Measurements from ENCODE around the gene FKBP6. TPM values are rescaled to one million over a fixed set of nuclear protein-coding genes. Genes with fewer than 3 reads are reported as not detected.
A peak's percentile ranks its signal among the peaks of the same experiment; 100 is the strongest.
"Not testable (repeated sequence)": the region's sequence is repeated elsewhere in the genome, so short reads cannot be mapped to it uniquely, and the experiment has no call there.

FKBP6 gene
- total and polyA plus RNA-seq, 10 donors = 0.15 to 0.51 (median 0.24) TPM; not detected in 7

GRCh38 chr7:73324081-73324845 is 3.7 kb upstream of the FKBP6 start:
- intact Hi-C loops (cut with DNase I; ENCODE audit: low total_unique reads); H3K9me3 ChIP-seq; H3K36me3 ChIP-seq; H3K27me3 ChIP-seq (replicated peaks in 1 of 7): not testable (repeated sequence)
- peak; percentile 85 for DNase-seq
- TF ChIP-seq, protein P1, sequence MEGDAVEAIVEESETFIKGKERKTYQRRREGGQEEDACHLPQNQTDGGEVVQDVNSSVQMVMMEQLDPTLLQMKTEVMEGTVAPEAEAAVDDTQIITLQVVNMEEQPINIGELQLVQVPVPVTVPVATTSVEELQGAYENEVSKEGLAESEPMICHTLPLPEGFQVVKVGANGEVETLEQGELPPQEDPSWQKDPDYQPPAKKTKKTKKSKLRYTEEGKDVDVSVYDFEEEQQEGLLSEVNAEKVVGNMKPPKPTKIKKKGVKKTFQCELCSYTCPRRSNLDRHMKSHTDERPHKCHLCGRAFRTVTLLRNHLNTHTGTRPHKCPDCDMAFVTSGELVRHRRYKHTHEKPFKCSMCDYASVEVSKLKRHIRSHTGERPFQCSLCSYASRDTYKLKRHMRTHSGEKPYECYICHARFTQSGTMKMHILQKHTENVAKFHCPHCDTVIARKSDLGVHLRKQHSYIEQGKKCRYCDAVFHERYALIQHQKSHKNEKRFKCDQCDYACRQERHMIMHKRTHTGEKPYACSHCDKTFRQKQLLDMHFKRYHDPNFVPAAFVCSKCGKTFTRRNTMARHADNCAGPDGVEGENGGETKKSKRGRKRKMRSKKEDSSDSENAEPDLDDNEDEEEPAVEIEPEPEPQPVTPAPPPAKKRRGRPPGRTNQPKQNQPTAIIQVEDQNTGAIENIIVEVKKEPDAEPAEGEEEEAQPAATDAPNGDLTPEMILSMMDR (IDR thresholded peaks at IDR 0.05 in 8 of 11, conservative IDR thresholded peaks at IDR 0.05 in 3 of 11) = peak in 10 of 11 experiments; percentile 22 to 65 (median 54)
- TF ChIP-seq POLR2AphosphoS5 (IDR thresholded peaks at IDR 0.05) = peak in 1 of 3 donors; percentile 34
- peak overlapping the region in 3 of 8 donors; percentile 8 to 79 (median 47) for H3K27ac ChIP-seq
- H3K4me1 ChIP-seq = peaks cover 0 to 14% (median 12%) of the 10 kb centered on the region in 6 donors
- peak overlapping the region in 5 of 8 donors; percentile 13 to 62 (median 30) for H3K4me3 ChIP-seq
- 12 to 15% (median 13%) methylated on average over 28 to 31 of the region's 31 CpGs for WGBS, 5 donors

GRCh38 chr7:73325424-73325823 is 2.5 kb upstream of the FKBP6 start:
- 81 to 97% (median 89%) methylated on average over 5 to 6 of the region's 6 CpGs for WGBS, 5 donors
- H3K36me3 ChIP-seq; H3K4me3 ChIP-seq; intact Hi-C loops (cut with DNase I; ENCODE audit: low total_unique reads); H3K9me3 ChIP-seq; H3K27ac ChIP-seq; DNase-seq; H3K27me3 ChIP-seq (replicated peaks in 1 of 7): not testable (repeated sequence)
- peaks cover 0 to 19% (median 14%) of the 10 kb centered on the region in 6 donors for H3K4me1 ChIP-seq

DNA sequence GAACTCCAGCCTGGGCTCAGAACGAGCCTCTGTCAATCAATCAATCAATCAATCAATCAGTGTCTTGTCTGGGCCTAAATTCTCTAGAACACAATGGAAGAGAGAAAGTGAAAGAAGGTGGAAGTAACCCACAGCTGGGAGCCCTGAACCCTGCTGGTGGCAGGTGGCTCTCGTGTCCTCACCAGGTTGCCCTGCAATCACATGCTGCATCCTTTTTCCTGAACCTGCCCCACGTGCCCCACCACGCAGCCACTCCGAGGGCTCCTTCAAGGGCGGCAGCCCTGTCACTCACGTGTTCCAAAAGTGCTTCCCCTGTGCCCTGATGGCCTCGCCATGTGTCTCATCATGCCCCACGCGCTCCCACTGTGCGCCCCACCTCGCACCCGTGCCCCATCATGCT is 512 bp upstream of the FKBP6 start:
- intact Hi-C loops (cut with DNase I; ENCODE audit: low total_unique reads); H3K4me3 ChIP-seq; DNase-seq; H3K36me3 ChIP-seq; H3K27me3 ChIP-seq (replicated peaks in 1 of 7); H3K27ac ChIP-seq; H3K9me3 ChIP-seq: not testable (repeated sequence)
- 85 to 100% (median 89%) methylated on average over 7 to 12 of the region's 13 CpGs for WGBS, 5 donors
- H3K4me1 ChIP-seq = peaks cover 0 to 24% (median 16%) of the 10 kb centered on the region in 6 donors

- no peaks in the 10 kb centered on the region for H3K9me3 ChIP-seq
- intact Hi-C loops (cut with DNase I; ENCODE audit: low total_unique reads) = no loop called here
- no peak overlapping the region for H3K27ac ChIP-seq
- peaks cover 0 to 21% (median 14%) of the 10 kb centered on the region in 6 donors for H3K4me1 ChIP-seq
- 94 to 97% (median 96%) methylated on average over 10 of the region's 10 CpGs for WGBS, 5 donors
- no peak overlapping the region for H3K4me3 ChIP-seq
- TF ChIP-seq POLR2AphosphoS5 (IDR thresholded peaks at IDR 0.05) (no peak), POLR2A (IDR thresholded peaks at IDR 0.05) (no peak)
- TF ChIP-seq, protein P1 (IDR thresholded peaks at IDR 0.05 in 8 of 11, conservative IDR thresholded peaks at IDR 0.05 in 3 of 11) = no peak
- H3K36me3 ChIP-seq = no peaks in the 10 kb centered on the region
- no peaks in the 10 kb centered on the region for H3K27me3 ChIP-seq (replicated peaks in 1 of 7)
- no peak for DNase-seq
Measured at GRCh38 chr7:73328696-73329095, 735 bp downstream of the FKBP6 start.

- TF ChIP-seq POLR2AphosphoS5 (IDR thresholded peaks at IDR 0.05) = peak in 2 of 3 donors; percentile 28 to 71
- TF ChIP-seq POLR2A (IDR thresholded peaks at IDR 0.05) = no peak
- TF ChIP-seq, protein P1 (IDR thresholded peaks at IDR 0.05 in 8 of 11, conservative IDR thresholded peaks at IDR 0.05 in 3 of 11) = no peak
- Histone ChIP-seq H3K4me1 (peaks cover 0 to 10% (median 4%) of the 10 kb centered on the region in 6 donors), H3K27me3 (replicated peaks in 1 of 7) (no peaks in the 10 kb centered on the region), H3K4me3 (no peak overlapping the region), H3K27ac (peak overlapping the region in 4 of 8 donors; percentile 57 to 76 (median 65)), H3K36me3 (no peaks in the 10 kb centered on the region), H3K9me3 (no peaks in the 10 kb centered on the region)
- intact Hi-C loops (cut with DNase I; ENCODE audit: low total_unique reads) = loop anchor here (10.0 kb wide), 1 partner anchor 105 kb away; the partner anchor contains the start of gene FZD9
- WGBS, 5 donors = 39 to 59% (median 45%) methylated on average over 10 to 11 of the region's 11 CpGs
- no peak for DNase-seq
Measured at GRCh38 chr7:73329861-73330581, 2.1 kb downstream of the FKBP6 start.

All from spleen (tissue), 11 donors.